ENCODE results near the gene NOTCH2.

Gene NOTCH2

DNA sequence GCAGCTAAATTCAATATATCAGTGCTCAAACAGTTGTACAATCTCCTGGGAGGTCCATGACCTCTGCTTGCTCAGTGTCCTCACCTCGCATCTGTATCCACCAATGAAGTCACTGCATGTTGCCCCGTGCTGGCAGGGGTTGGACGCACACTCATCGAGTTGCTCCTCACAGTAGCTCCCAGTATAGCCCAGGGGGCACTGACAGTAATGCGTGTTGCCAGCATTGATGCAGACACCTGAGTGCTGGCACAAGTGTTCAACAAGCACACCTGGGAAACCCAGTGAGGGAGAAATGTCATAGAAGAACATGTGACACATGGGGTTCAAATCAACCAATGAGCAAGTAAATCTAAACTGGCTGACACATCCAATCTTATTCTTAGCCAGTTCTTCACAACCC is 132.3 kb downstream of the NOTCH2 start:
- no peak for DNase-seq

DNA sequence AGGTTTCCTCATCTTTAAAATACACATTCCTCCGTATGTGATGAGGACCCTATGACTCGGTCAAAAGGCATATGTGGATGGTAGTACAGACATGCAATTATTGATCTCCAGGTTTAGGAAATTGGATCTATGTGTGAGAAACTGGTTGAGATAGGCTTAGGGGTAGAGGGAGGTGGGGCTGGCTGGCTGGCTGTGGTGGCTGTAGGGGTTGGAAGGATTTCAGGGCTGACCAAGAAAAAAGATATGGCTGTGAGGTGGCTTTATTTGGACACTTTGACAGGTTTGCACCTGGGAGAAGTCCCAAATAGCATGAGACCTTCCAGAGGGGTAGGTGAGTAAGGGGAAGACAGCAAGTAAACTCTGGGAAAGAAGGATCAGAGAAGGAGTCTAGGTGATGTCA is 133.5 kb downstream of the NOTCH2 start:
- DNase-seq = no peak

DNA sequence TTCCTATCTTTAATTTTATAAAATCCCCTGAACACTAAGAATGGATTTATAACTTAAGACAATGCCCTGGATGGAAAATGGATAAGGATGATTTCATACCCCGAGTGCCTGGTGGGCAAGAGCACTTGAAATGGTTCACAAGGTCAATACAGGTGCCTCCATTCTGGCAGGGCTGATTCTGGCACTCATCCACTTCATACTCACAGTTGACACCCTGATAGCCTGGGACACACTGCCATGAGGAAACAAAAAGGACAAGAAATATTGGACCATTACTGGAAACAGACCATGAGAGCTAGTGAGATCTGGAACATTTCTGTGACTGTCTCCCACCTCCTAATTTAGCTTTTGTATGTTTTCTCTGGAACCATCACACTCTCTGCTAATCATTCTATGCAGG is 134.1 kb downstream of the NOTCH2 start:
- DNase-seq = no peak

DNA sequence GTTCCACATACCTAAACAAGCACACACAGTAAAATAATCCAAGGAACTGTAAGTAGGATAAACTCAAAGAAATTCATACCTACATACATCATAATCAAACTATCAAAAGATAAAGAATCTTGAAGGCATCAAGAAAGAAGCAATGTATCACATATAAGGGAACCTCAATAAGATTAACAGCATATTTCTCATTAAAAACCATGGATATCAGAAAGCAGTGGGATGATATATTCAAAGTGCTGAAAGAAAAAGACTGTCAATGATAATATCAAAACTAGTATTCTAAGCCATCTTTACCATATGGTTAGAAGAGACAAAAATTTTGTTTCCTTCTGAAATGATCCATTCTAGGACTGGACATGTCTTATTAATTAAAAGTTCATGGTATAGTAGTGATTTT is 136.1 kb downstream of the NOTCH2 start:
- DNase-seq = no peak

DNA sequence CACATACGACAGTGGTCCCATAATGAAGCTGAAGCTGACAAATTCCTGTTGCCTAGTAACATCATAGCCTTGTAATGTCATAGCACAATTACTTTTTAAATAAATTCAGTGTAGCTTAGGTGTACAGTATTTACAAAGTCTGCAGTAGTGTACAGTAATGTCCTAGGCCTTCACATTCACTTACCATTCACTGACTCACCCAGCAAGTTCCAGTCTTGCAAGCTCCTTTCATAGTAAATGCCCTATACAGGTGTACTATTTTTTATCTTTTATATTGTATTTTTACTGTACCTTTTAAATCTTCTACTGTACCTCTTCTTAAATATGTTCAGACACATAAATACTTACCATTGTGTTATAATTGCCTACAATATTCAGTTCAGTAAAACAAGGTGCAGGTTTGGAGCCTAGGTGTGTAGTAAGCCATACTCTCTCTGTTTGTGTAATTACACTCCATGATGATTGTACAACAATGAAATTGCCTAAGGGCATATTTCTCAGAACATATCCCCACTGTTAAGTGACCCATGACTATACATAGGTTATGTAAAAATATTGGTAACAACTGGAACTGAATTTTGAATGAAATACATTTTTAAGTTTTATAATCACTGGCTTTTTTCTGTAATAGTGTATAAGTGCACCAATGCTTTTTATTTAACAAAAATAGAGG is 139.7 kb downstream of the NOTCH2 start:
- DNase-seq = no peak

DNA sequence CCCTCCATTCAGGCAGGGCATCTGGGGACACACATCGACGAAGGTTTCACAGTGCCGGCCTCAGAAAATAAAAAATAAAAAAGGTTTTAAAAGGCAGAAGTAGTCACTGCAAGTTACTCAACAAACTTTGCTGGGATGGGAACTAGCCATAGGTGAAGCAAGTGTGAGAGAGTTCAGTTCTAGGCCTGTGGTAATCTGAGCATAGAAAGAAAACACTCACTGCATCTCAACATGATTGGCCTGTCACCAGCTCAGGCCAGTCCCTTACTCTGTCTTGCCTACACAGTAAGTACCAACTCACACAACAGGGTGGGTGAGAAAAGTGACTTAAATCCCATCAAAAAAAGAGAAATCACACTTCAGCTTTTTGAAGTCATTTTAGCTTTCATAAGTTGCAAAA is 142.9 kb downstream of the NOTCH2 start:
- DNase-seq = no peak

DNA sequence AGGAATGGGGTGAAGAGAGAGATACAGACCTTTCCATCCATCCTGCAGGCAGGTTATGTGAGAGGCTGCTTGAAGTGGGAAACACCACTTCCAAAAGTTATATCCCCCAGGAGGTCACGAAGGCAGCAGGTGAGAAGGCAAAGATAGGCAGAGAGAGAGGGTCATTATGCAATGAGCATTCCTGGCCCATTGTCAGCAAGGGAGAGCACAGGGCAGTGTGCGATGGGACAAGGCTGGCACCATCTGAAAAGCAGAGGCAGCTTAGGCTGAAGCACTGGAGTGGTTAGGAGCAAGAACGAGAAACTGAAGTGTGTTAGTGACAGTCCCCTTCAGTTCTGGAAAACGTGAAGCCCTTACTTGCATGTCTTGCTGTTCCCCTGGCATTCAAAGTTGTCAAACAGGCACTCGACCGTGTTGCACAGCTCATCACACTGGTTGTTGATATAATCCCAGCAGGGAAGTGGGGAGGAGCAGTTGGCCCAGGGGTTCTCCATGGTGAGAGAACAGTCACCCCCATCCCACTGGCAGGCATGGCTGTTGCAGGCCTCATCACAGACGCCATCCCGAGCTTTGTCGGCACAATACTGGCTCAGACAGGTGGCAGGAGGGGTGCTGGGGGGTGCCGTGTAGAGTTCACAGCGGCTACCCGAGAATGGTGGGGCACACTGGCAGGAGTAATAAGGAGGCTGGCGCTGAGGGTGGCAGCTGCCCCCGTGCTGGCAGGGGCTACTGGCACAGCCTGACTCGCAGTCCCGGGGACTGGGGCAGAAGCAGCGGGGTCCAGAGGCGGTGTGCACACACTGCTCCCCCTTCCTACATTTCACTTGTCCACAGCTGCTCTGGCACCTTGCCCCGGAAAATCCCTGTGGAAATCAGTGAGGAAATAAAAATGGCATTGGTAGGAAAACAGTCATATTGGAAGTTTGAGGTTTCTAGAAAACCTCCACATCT is 144.2 kb downstream of the NOTCH2 start:
- DNase-seq = no peak

DNA sequence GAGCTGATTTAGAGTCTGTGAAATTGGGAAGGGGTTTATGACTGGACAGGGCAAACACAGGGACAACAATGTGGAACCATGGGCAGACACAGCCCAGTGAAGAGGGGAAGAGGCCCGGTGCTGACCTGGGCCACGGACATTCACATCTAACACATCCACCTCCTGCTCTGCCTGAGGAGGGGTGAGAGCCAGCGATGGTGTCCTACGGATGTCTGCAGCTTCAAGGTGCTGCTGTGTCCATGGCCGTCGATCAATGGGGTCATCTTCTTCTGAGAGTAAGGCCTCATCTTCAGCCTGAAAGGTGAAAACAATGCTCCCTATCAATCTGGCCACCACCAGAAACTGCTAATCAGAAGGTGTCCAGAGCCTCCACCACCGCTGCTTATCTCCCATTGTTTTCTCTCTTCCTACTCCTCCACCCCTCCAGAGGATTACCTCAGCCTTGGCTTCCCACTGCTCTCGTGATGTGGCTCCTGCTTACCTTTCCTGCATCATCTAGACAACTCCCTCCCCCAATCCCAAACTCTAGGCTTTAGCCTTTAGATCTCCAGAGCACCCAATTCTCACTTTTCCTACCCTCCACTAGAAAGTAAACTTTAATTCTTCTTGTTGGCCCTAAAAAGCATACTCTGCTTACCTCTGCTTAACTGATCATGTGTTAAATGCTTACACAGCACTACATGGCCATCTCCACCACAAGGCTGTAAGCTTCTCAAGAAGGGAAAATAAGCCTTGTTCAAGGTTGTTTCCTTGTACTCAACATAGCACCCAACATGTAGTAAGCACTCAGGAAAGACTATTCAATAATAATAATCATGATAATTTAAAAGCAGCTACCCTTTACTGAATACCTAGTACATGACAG is 149.1 kb downstream of the NOTCH2 start:
- no peak for DNase-seq

DNA sequence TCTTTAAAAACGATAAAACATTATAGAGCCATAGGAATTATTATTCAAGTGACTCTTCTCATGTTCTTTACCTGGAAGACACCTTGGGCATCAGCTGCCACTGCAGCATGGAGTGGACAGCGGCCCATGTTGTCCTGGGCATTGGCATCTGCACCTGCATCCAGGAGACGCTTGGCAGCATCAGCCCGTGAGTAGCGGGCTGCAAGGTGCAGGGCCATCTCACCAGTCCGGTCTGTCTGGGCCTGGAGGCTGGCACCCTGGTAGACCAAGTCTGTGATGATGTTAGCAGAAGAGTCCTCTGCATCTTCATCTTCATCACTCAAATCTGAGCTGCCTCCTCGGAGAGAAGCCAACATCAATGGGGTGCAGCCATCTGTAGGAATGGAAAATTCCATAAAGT is 150.2 kb downstream of the NOTCH2 start:
- DNase-seq = no peak

DNA sequence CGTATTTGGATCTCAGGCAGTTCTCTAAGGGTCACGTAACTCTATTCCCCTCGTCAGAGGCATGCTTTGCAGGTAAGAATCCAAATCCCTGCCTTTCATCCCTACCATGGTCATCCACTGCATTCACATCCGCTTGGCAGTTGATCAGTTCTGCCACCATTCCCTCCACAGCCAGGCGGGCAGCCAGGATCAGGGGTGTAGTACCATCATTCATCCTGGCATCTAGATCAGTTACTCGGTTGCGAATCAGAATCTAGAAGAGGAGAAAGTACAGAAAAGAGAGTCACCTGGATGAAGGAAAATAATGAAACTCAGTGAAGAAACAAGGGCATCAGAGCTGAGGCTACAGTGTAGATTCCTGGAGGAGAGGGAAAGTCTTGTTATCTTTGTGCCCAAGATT is 151.2 kb downstream of the NOTCH2 start:
- DNase-seq = no peak

DNA sequence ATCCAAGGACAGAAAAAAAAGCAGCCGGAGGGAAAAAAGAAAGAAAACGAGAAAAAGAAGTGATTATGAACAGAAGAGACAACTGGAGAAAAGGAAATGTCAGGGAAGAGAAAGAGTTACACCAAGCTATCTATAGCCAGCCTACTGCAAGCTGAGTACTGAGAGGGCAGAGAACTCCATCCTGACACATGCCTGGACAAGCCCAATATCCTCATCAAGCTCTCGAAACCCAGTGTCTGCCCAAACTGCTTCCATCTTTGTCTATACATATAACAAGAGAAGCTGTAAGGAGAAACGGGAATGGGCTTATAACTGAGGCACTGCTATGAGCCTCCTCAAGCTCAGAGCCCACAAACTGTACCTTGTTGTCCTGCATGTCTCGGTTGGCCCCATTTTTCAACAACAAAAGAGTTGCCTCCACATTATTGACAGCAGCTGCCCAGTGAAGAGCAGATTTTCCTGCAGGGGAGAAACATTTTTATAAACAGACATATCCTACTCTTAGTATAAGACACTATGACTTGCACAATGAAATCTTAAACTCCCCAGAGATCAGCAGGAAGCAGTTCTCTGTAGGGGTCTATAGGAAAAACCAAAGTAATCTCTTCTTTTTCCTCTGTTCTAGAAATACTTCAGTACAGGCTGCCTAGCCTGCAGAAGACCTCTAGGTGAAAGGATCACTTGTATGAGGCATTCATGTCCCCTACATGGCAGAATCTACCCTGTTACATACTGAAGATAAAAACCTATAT is 152.0 kb downstream of the NOTCH2 start:
- no peak for DNase-seq

DNA sequence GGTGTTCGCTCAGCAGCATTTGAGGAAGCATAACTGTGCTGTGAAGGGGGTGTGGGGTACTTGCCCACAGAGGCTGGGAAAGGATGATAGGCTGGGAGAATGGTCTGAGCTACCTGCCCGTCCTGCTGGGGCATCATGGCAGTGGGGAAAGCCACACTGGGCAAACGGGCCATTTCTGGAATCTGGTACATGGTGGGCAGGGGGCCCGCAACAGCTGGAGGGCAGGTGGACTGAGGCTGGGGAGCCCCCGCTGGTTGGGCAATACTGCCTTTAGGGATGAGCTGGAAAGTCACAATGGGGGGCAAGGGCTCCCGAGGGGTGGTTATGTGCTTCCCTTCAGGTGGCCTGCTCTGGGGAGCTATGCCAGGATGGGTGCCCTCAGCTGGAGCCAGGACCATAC is 153.9 kb downstream of the NOTCH2 start:
- no peak for DNase-seq

DNA sequence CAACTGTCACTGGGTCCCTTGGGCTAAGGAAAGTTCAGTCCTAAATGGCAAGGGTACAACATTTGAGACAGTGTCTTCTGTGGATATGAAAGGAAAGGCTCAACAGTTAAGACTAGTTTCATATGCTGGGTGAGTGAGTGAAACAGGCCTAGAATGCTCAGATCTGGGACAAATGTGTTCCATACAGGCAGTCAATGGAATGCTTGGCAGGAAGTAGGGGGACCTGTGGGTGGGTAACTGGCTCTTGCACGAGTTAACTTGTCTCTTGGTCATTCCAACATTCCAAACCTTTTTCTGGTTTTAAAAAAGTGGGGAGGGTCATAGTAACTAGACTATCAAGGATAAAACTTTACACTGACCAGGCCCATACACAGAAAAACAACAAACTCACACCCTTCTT is 155.4 kb downstream of the NOTCH2 start:
- DNase-seq = no peak

DNA sequence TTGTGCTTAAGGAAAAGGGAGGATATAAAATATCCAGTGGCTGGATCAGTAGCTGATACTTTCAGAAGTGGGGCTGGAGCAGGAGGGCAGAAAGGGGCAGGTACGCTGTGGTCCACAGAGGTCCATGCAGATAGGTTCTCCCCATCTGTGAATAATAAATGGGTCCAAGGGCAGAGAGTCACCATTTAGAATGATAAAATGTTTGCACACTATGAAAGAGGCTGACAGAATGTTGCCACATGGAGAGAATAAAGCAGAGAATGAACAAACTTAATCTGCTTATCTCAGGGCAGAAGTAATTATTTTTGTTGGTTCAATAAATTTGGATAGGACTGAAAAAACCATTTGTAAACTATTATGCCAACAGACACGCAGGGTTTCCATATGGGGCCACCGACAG is 156.5 kb downstream of the NOTCH2 start:
- no peak for DNase-seq

DNA sequence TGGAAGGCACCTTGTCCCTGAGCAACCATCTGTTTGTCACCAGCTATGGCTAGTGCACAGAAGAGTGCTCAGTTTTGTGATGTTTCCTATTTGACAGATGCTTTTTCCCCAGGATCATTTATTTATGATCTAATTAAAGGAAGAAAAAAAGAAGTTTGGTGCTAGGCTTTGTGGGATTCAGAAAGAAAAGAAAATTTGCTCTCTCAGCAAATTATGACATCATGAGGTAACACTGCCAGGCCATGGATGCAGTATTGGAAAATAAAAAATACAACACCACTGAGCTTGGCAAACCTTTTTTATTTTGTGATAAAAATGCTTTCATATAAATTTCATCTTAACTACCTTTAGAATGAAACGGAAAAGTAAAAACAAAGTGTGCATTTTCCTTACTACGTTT is 157.7 kb downstream of the NOTCH2 start:
- DNase-seq = no peak

DNA sequence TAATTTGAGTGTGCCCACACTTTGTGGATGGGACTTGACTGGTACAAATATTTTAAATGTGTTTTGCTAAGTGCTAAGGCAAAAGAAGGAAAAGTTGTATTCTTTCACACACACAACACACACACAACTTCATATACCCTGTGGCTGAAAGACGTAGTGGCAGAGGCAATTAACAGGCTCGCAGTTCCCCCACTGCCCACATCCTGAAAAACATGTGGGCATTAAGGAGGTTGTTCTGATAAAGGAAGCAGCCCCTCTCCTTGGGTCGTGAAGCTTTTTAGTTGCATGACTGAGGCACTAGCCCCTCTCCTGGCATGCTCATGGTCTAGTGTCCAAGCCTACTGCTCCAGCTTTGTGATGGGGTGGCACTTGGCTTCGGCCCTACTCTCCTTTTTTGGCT is 158.8 kb downstream of the NOTCH2 start:
- DNase-seq = no peak

DNA sequence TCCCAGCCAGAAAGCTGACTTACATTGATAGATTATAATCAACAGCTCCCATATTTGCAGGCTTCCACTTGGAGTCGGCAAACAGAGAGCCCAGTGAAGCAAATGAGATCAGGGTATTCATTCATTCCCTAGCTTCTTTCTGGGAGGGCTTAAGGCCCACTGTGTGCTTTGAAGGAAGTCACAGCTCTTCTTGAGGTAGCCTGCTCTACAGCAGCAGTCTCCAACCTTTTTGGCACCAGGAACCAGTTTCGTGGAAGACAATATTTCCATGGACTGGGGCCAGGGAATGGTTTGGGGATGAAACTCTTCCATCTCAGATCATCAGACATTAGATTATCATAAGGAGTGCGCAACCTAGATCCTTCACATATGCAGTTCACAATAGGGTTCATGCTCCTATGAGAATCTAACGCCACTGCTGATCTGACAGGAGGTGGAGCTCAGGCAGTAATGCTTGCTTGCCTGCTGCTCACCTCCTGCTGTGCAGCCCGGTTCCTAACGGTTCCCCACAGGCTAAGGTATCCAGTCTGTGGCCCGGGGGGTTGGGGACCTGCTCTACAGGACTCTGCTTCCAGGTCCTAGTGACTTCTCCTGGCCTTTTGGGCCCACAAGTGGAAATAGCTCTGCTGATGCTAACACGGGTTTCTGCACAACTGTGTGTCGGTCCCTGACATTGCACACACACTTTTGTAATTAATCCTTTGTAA is 159.4 kb downstream of the NOTCH2 start:
- no peak for DNase-seq

DNA sequence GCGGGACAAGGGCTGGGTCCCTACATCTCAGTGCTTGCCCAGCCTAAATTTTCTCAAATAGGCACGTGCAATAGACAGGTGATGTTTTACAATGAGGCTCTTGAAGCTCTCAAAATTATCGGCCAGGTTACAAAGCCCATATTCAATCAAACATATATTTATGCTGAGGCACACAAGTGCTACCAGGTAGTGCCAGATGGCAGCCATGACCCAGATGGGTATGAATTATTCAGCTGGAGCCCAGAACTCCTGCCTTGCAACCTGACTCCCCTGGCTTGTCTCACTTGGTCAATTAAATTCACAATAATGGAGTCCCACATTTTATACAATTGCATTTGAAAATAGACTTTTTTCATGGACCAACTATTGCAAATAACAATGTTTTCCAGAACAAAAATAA is 160.8 kb downstream of the NOTCH2 start:
- no peak for DNase-seq

DNA sequence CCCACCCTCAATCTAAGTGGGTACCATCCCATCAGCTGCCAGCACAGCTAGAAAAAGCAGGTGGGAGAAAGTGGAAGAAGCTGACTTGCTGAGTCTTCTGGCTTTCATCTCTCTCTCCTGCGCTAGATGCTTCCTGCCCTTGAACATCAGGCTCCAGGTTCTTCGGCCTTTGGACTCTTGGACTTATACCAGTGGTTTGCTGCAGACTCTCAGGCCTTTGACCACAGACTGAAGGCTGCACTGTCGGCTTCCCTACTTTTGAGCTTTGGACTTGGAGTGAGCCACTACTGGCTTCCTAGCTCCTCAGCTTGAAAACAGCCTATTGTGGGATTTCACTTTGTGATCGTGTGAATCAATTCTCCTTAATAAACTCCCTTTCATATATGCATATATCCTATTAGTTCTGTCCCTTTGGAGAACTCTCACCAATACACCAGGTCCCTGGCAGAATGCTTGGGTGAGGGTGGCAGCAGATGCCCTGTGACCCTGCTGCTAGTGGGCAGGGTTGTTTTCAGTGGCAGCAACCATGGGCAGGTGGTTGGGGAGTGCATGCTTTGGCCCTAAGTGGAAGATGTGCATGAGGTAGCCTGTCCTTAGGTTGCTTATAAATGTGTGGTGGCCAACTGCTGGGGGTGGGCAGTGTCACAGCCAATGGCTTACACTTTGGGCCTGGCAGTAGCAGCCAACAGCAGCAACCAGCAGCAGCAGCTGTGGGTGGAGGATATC is 162.4 kb downstream of the NOTCH2 start:
- no peak for DNase-seq

DNA sequence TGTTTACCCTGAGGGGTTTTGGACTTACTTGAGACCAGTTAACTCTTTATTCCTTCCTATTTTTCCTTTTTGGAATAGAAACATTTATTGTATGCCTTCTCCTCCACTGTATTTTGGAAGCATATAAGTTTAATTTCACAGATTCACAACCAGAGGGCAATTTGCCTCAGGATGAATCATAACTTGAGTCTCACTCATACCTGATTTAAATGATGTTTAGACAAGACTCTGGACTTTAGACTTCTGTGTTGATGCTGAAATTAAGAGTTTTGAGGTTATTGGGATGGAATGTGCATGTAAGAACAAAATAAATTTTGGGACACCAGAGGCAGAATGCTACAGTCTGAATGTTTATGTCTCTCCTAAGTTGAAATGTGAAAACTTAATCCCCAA is 166.0 kb downstream of the NOTCH2 start:
- no peak for DNase-seq

DNA sequence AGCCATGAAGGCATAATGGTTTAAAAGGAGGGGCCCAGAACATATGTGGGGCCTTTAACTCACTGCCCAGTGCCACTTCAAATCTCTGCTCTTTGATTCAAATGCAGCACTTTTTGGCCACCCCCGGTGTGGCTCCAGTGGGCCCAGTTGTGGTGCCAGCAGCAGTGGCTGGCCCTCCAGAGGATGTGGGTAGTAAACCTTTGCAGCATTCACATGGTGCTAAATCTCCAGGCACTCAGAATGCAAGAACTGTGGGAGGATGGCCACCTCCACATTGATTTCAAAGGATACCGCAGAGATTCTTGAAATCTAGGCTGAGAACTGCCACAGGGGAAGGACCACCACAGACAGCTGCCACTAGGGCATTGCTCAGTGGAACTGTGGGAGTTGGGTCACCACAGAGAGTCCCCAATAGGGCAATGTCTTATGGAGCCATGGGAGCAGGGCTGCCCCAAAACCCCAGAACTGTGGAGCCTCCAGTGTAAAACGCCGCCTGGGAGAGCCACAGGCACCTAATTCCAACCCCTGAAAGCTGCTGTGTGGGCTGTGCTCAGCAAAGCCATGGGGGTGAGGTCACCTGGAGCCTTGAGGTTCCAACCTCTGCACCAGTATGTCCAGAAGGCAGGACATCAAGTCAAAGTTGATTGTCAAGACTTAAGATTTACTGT is 166.6 kb downstream of the NOTCH2 start:
- DNase-seq = no peak
